GM19240 (cell line): ENCODE results near the gene HSF5.
"Not testable (repeated sequence)": the region's sequence is repeated elsewhere in the genome, so short reads cannot be mapped to it uniquely, and the experiment has no call there.

Experiments used
- DNase-seq: peaks from one replicate; pipeline ENCODE4 v3.0.0; 2011; ENCODE audit warnings: low spot score; ENCODE audit not compliant: insufficient read length

The HSF5 gene

DNA sequence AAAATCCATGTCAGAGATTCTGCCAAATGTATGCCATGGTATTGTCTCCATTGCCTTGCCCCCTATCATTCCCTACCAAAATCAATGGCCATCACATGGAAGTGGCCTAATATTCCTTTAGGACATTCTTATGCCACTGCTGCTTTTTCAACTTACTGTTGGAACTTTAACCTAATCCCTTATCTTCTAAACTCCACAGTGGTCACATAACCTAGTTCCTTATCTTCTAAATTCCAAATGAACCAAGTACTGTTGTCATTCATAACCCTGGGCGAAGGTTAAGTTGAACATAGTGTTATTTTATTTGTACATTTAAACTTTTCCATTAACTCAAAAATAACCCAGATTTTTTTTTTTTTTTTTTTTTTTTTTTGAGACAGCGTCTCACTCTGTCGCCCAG is 3.6 kb downstream of the HSF5 start:
- DNase-seq: no peak

DNA sequence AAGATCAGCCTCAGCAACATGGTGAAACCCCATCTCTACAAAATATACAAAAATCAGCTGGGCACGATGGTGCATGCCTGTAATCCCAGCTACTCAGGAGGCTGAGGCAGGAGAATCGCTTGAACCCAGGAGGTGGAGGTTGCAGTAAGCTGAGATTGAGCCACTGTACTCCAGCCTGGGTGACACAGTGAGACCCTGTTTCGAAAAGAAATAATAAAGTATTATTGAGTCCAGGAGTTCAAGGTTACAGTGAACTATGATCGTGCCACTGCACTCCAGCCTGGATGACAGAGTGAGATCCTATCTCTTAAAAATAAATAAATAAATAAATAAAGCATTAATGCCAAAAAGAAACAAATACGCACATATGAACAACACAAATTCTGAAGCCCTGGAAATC is 6.4 kb downstream of the HSF5 start:
- not testable (repeated sequence) for DNase-seq

DNA sequence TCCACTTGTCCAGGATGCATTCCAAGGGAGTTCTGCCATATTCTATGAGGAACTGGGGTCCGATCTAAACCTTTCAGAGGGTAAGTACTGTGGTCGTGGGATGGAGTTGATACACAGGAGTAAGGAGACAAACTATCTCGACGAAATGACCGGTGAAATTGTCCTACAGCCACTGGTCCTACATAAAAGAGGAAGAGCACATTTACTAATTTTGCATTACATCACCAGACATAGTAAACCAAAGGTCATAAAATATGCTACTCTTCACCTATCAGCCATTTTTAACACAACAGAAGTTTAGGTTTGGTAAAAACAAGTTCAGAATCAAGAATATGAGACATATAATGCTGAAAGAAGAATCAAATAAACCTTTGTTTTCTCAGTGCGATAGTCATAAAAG is 8.1 kb downstream of the HSF5 start:
- no peak for DNase-seq

DNA sequence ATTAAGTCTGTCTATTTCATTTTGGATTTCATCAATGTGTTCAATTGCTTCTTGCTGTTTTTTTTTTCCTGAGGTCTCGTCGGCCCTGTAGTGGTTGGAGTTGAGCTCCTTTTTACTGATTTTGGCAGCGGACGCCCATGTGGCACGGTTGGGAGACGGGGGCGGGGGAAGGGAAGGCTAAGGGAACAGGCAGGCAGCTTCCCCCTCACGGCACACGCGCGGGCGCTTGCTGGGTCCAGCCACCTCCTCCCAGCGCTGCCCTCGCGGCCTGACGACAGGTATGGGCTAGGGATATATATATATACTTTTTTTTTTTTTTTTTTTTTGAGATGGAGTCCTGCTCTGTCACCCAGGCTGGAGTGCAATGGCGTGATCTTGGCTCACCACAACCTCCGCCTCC is 11.4 kb downstream of the HSF5 start:
- DNase-seq: no peak

DNA sequence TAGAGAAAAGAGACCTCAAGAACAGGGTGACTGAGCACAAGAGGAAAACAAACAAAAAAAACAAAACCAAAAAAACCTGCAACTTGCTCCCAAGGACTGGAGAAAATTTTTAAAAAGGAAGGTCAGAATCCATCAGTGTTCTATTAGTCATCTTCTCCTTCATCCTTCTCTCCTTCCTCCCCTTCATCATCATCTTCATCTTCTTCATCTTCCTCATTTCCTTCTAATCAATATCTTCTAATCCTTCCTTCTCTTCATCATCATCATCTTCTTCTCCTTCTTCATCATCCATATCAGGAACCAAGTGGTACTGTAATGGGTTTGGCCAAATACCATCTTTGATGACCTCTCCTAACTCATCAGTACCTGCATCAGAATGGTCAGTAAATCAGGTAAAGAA is 12.2 kb downstream of the HSF5 start:
- DNase-seq: no peak

DNA sequence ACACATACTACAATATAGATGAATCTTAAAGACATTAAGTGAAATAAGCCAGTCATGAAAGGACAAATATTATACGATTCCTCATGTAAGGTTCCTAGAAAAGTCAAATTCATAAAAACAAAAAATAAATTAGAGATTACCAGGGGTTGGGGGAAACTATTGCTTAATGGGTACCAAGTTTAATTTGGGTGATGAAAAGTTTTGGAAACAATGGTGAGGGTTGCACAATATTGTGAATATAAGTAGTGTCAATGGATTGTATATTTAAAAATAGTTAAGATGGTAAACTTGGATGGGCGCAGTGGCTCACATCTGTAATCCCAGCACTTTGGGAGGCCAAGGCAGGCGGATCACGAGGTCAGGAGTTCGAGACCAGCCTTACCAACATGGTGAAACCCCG is 17.9 kb downstream of the HSF5 start:
- DNase-seq: no peak

DNA sequence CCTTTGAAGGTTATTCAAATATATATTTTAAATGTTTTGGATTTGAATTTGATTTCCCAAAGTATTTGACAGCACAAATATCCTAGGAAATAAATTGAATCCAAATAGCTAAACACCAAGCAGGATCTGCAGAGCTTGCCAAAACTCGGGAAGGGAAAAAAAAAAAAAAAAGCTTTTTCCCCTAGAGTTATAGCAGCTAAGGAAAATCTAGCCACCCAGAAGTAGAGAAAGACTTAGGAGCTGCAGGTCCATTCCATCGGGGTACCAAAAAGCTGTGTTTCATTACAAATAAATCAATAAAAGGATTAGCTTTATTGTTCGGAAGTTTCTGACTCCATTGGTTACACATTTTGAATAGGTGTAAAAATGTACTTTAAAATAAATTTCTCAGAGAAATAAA is 19.3 kb downstream of the HSF5 start:
- no peak for DNase-seq

DNA sequence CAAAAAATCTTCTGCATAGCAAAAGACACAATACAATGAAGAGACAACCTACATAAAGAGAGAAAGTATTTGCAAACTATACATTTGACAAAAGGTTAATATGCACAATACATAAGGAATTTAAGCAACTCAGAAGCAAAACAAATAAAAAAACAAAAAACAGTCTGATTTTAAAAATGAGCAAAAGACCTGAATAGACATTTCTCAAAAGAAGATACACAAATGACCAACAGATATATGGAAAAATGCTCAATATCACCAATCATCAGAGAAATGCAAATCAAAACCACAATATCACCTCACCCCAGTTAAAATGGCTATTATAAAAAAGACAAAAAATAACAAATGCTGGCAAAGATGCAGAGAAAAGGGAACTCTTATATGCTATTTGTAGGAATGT is 32.7 kb downstream of the HSF5 start:
- DNase-seq: no peak

DNA sequence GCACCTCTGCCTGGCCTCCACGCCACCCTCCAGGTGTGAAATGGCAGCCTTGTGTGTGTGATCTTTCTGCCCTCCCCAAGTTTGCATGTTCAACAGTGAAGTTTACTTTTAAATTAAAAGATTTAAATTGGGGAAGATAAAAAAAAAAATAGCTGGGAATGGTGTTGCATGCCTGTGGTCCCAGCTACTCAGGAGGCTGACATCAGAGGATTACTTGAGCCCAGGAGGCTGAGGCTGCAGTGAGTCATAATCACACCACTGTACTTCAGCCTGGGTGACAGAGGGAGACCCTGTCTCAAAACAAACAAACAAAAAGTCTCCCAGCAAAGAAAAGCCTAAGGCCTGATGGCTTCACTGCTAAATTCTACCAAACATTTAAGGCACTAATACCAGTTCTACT is 35.5 kb downstream of the HSF5 start:
- no peak for DNase-seq

DNA sequence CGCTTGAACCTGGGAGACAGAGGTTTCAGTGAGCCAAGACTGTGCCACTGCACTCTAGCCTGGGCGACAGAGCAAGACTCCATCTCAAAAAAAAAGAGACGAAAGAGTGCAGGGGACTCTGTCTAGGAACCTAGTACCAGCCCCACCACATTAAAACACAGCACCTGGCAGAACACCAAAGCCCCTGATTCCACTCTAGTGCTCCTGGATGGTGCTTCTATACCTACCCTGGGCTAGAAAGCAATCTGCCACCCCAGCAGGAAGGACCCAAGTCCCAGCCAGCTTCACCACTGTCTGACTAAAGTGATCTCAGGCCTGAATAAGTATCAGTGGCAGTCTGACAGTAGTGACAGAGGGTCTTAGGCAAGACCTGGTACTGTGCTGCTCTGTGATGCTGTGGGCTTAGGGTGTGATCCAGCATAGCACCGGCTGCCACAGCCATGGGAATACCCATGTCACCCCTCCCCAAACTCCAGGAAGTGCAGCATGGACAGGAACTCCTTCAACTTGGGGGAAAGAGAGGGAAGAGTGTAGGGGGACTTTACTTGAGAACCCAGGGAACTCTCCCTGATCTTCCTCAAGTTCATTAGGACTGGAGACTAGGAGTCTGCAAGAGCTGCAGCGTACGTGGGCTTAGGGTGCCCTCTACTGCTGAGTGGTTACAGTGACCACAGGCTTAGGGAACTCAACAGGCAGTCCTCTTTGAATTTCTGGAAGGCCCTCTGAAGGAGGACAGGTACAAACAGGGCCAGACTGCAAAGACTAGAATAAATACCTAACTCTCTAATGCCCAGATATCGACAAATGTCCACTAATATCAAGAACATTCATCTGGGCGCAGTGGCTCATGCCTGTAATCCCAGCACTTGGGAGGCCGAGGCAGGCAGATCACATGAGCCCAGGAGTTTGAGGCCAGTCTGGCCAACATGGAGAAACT is 40.9 kb downstream of the HSF5 start:
- peak; percentile 28 for DNase-seq

DNA sequence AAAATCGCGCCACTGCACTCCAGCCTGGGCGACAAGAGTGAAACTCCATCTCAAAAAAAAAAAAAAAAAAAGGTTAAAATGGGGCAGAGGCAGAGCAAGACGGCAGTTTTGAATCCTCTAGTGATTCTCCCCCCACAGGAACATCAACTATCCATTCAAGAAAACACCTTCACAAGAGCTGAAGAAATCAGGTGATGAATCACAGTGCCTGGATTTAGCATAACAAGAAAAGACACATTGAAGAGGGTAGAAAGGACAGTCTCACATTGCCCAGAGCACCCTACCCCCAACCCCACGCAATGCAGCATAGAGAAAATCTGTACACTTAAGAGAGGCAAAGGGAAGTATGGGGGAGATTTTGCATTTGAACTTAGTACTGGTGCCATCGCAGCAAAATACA is 42.1 kb downstream of the HSF5 start:
- DNase-seq: no peak

DNA sequence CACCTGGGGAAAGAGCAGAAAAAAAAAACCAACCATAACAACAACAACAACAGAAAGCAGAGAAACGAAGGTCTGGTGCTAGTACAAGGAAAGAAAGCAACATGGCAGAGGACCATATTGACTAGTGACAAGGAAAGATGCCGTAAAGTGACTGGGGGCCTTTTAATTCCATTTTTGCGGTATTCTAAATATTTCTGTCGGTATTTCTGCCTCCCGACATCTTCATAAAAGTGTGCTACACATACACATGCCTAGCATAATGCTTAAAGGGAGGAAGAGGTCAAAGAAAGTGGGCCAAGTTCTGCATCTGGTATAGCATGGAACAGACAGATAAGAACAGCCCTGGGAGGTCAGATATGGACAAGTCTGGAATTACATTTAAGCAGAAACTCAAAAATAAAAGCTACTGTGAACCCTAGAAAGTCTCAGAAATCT is 51.4 kb downstream of the HSF5 start:
- no peak for DNase-seq

DNA sequence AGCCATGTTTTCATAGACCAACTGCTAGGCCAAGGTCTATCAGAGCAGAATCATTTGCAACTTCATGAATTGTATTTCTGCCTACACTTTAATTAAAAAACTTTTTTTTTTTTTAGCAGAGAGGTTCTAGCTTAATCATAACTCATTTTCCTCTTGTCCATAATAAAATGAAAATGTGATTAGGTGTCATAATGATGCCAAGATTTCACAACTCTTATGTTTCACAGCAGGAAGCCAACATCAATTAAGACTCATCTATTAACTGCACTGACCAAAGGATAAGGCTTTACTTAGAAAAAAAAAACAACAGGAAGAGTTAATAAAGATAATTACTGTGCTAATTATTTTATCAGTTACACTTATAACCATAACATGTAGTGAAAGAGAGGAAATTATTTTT is 52.0 kb downstream of the HSF5 start:
- no peak for DNase-seq

DNA sequence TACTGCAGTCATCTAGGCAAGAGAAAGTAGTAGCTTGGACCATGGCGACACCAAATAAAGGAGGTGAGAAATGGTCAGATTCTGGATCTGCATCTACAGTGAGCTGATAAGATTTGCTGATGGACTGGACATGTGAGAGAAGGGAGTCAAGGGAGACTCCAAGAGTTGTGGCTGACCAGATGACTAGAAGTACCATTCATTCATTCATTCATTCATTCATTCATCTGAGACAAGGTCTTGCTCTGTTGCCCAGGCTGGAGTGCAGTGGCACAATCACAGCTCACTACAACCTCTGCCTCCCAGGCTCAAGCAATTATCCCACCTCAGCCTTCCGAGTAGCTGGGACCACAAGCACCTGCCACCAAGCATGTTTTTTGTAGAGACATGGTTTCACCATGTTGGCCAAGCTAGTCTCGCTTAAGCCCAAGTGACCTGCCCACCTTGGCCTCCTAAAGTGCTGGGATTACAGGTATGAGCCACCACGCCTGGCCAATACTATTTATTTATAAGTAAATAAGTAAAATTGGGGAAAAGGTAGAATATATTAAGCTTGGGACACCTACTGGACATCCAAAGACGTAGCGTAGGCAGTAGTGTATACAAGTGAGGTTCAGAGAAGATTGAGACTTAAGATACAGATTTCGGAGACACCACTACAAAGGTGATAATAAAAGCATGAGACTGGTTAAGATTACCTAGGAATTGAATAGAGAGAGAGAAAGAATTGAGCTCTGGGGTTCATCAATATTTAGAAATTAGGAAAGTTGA is 55.2 kb downstream of the HSF5 start:
- DNase-seq: no peak

DNA sequence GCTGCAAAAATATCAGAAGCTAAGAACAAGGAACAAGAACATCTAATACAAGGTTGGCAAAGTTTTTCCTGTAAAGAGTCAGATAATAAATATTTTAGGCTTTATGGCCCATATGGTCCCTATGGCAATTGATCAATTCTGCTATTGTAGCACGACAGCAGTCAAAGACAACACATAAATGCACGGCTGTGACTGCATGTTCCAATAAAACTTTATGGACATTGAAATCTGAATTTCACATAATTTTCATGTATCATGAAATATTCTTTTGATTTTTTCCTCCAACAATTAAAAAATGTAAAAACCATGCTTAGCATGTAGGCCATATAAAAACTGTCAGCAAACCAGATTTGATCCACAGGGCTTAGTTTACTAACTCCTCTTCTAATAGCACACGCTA is 60.4 kb downstream of the HSF5 start:
- no peak for DNase-seq

DNA sequence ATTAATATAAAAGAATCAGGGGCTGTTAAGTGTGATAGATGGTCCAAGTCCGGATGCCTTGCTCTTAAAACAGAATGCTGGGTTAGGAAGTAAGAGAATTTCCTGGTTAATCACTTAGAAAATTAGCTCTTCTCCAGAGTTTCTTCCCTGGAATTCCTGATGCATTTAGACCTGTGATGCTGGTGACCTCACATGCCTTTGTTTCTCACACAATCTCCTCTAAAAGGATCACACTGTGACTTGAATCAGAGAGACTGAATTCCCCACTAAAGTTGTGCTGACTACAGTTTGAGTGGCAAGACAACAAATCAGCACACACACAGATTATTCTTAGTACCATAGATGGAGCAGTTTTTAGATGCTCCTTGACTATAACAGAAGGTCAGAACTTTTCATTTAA is 66.5 kb downstream of the HSF5 start:
- DNase-seq: no peak

DNA sequence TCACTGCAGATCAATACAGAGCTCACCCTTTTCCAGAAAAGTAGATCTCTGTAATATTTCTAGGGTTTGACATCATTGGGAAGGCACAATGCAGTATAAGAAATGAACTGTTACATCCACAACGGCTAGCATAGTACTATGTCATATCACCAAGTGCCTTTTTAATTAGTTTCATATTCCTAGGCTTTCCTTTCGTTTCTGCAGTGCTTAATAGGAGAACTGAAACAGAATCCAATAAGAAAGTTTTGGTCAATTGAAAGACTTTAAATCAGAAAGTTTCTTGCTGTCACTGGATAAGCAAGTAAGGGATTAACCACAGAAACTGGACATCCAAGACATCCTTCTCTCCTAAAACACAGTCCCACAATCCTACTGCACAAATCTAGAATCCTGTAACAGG is 67.4 kb downstream of the HSF5 start:
- DNase-seq: no peak

DNA sequence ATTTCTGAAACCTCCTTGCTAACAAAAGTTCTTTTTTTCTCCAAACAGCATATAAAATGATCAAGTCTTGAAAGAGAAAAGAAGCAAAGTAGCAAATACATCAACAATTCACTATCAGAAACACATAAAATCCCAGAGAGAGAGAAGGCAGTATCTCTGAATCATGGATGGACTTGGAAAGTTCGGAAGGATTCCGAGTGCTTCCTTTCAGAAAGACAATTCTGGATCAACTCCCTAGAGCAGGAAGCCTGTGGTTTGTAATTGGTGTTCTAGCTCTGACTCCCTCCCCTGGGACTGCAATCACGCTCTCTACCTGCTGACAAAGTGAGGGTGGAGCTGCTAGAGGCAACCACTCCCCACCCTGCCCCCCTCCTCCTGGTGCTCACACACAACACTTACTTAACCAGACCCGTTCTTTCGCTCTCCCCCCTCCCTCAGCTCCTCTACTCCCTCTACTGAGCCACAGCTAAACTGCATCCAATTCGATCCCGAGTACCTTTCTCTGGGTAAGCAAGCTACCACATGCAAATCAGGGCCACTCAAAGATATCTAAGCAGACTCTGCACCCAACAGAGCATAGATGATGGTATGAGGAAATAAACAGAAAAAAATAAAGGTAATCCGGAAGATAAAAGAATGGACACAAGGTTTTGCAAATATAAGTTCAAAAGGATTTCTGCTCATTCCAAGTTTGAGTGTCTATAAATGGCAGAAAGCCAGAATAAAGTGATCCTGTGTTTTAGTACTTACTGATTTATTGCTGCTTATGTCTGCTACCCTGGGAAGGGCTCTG is 70.7 kb downstream of the HSF5 start, which contains the start of gene RNF43:
Gene RNF43 (minus strand): TSS at position 235 of the 793 bp plus-strand sequence. CDS start 1,957 bp downstream, outside the sequence.
- peak; percentile 81 for DNase-seq

DNA sequence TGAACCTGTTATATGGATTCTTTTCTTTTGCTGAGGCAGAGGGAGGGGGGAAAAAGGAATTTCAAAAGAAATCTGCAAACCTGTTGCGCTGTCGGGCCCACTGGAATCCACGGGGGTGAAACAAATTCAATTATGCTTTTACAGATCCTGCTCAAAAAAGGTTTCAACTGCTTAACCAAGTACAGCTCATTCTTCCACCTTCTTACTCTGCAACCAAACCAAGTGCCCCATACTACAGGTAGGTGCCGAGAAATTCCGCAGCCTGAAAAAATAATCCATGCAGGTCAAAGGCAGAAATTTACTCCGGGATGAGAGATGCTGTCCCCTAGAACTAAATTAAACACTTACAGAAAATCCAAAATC is 71.3 kb downstream of the HSF5 start:
- no peak for DNase-seq

DNA sequence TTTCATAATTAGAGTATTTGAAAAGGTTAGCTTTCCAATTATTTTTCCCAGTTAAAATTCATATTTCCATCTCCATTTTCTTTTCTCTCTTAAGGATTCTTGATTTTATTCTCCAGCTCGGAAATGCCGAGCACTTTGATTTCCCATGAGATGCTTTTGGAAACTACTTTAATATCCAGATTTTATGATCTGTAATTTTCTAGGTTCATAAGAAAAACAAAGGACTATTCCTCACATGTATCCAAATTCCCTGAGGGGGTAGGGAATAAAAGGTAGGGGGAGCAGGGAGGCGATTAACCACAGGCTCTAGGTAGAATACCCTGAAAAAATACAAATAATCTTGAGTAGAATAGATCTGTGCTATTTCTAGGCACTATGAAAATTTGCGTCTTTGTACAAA is 71.8 kb downstream of the HSF5 start:
- no peak for DNase-seq

DNA sequence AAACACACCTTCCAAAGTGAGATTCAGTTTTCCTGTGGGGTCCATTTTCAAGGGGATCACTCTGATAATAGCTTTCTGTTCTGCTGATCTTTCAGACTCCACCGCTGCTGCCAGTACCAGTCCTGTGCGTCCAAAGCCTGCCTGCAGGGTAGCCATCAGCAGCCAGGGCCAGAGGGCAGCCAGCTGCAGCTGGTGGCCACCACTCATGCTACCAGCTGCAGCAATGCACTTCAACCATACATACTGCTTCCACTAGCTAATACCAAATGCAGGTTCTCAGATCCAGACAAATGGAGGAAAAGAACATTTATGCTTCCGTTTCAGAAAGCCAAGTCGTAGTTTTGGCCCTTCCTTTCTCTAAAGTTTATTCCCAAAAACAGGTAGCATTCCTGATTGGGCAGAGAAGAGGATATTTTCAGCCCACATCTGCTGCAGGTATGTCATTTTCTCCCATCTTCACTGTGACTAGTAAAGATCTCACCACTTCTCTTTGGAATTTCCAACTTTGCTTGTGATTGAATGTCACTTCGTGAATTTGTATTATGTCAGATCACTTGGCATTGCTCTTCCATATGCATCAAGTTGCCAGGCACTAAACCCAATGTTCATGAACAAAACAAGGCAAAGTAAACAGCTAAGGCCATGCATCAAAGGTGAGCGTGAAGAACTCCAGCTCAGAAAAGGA is 72.7 kb downstream of the HSF5 start:
- no peak for DNase-seq
